Endodermal cell (in vitro differentiated cells): ENCODE measurements around the gene FAT1. TPM values are rescaled to one million over a fixed set of nuclear protein-coding genes. Genes with fewer than 3 reads are reported as not detected.

Experiments
- DNase-seq: peaks from one replicate; pipeline ENCODE4 v3.0.0-alpha.2; 2017
- H3K27ac ChIP-seq: 2 replicates; pipeline ENCODE4 v1.5.1; 2013; ENCODE audit warnings: mild to moderate bottlenecking, low read depth, low read length, moderate library complexity
- H3K27me3 ChIP-seq: 2 replicates; pipeline ENCODE4 v1.6.1; 2013; ENCODE audit warnings: mild to moderate bottlenecking, low read length, moderate library complexity; ENCODE audit not compliant: insufficient read depth, control insufficient read depth, poor library complexity, severe bottlenecking
- H3K36me3 ChIP-seq: 2 replicates; pipeline ENCODE4 v1.7.0; 2013; ENCODE audit warnings: mild to moderate bottlenecking, low read length, moderate library complexity; ENCODE audit not compliant: control insufficient read depth, insufficient read depth
- H3K4me1 ChIP-seq: one replicate; pipeline ENCODE4 v1.7.0; 2013; ENCODE audit warnings: low read length; ENCODE audit not compliant: control insufficient read depth, insufficient read depth
- H3K4me3 ChIP-seq: 2 replicates; pipeline ENCODE4 v1.5.1; 2013; ENCODE audit warnings: mild to moderate bottlenecking, low read length, moderate library complexity
- H3K9ac ChIP-seq: 2 replicates; pipeline ENCODE4 v1.6.1; 2013; ENCODE audit warnings: mild to moderate bottlenecking, low read length, moderate library complexity; ENCODE audit not compliant: poor library complexity, severe bottlenecking; ENCODE audit errors: extremely low read depth
- H3K9me3 ChIP-seq: 2 replicates; pipeline ENCODE4 v1.6.1; 2013; ENCODE audit warnings: mild to moderate bottlenecking, low read length, moderate library complexity; ENCODE audit not compliant: control insufficient read depth
- H3K27ac Mint-ChIP-seq: 2 replicates; pipeline ENCODE4 v1.8.0; 2020; ENCODE audit warnings: mixed read lengths
- H3K27me3 Mint-ChIP-seq: 2 replicates; pipeline ENCODE4 v1.8.0; 2021; ENCODE audit warnings: mild to moderate bottlenecking, mixed read lengths; ENCODE audit not compliant: insufficient read depth
- H3K36me3 Mint-ChIP-seq: 2 replicates; pipeline ENCODE4 v1.8.0; 2020; ENCODE audit warnings: low read depth, mixed read lengths
- H3K4me1 Mint-ChIP-seq: 2 replicates; pipeline ENCODE4 v1.8.0; 2020; ENCODE audit warnings: mixed read lengths
- H3K4me3 Mint-ChIP-seq: 2 replicates; pipeline ENCODE4 v1.8.0; 2020; ENCODE audit warnings: mild to moderate bottlenecking, moderate library complexity, mixed read lengths
- H3K9me3 Mint-ChIP-seq: 2 replicates; pipeline ENCODE4 v1.8.0; 2020; ENCODE audit warnings: mild to moderate bottlenecking, mixed read lengths
- CTCF ChIP-seq: fragments of 200-600 bp; sonication (generic); conservative IDR thresholded peaks from 2 replicates; pipeline ENCODE4 v1.5.0; 2021; ENCODE audit warnings: antibody characterized with exemption, mild to moderate bottlenecking
- WGBS, 2 experiments: methylation state at CpG; one replicate each; pipeline versions ENCODE4 v1.1.5 to v1.1.7; 2013; ENCODE audit warnings: missing lambda C conversion rate in 2 of 2, mixed read lengths in 1 of 2; ENCODE audit not compliant: insufficient coverage in 1 of 2, insufficient read length in 1 of 2; 5-methylcytosine and 5-hydroxymethylcytosine counted together
- total RNA-seq, 2 donors: library from RNA; stranded (reverse); fragmentation: NEBNext Ultra II Directional in 1 of 2; extraction: Animal tissue kit (Norgen Biotek cat#: 25700) in 1 of 2; gene quantifications; 2 replicates in 1 of 2; 3 replicates in 1 of 2; pipeline ENCODE4 v1.2.1, GENCODE V29; 2021

Gene FAT1
- total RNA-seq, 2 donors from 2014 or later, result 66.6 to 77.8 TPM

GRCh38 chr4:186737427-186737826 lies 13.8 kb upstream of the FAT1 start:
- H3K9ac ChIP-seq, result no peak overlapping the region
- no peaks in the 10 kb centered on the region for H3K27me3 ChIP-seq
- no peak overlapping the region for H3K27ac Mint-ChIP-seq
- 81 to 83% methylated on average over 4 of the region's 4 CpGs for WGBS, 2 experiments
- no peaks in the 10 kb centered on the region for H3K36me3 Mint-ChIP-seq
- H3K4me1 ChIP-seq, result peaks cover 7% of the 10 kb centered on the region
- no peaks in the 10 kb centered on the region for H3K9me3 Mint-ChIP-seq
- peaks cover 21% of the 10 kb centered on the region for H3K27me3 Mint-ChIP-seq
- no peaks in the 10 kb centered on the region for H3K36me3 ChIP-seq
- peak; percentile 61 for TF ChIP-seq CTCF
- DNase-seq, result peak; percentile 66
- H3K4me1 Mint-ChIP-seq, result peaks cover 18% of the 10 kb centered on the region
- H3K27ac ChIP-seq, result no peak overlapping the region
- no peak overlapping the region for H3K4me3 Mint-ChIP-seq
- H3K4me3 ChIP-seq, result no peak overlapping the region
- no peaks in the 10 kb centered on the region for H3K9me3 ChIP-seq

- H3K9ac ChIP-seq, result no peak overlapping the region
- no peak overlapping the region for H3K27ac Mint-ChIP-seq
- no peaks in the 10 kb centered on the region for H3K27me3 ChIP-seq
- no peak overlapping the region for H3K4me3 Mint-ChIP-seq
- DNase-seq, result no peak
- no peaks in the 10 kb centered on the region for H3K9me3 ChIP-seq
- H3K9me3 Mint-ChIP-seq, result no peaks in the 10 kb centered on the region
- H3K4me1 Mint-ChIP-seq, result peaks cover 18% of the 10 kb centered on the region
- WGBS, 2 experiments, result 90 to 100% methylated on average over 3 to 6 of the region's 6 CpGs
- H3K27me3 Mint-ChIP-seq, result peaks cover 21% of the 10 kb centered on the region
- no peak for TF ChIP-seq CTCF
- H3K4me1 ChIP-seq, result peaks cover 7% of the 10 kb centered on the region
- no peaks in the 10 kb centered on the region for H3K36me3 ChIP-seq
- no peaks in the 10 kb centered on the region for H3K36me3 Mint-ChIP-seq
- H3K27ac ChIP-seq, result no peak overlapping the region
- no peak overlapping the region for H3K4me3 ChIP-seq
Measured at GRCh38 chr4:186736466-186736865, 12.8 kb upstream of the FAT1 start.

GRCh38 chr4:186734251-186734650 lies 10.6 kb upstream of the FAT1 start:
- WGBS, 2 experiments, result 67 to 88% methylated on average over 6 to 7 of the region's 7 CpGs
- Histone ChIP-seq H3K36me3 (no peaks in the 10 kb centered on the region), H3K4me3 (no peak overlapping the region)

More at GRCh38 chr4:186734251-186734650, 10.6 kb upstream of the FAT1 start:
- Mint-ChIP-seq H3K9me3 (no peaks in the 10 kb centered on the region), H3K4me1 (peaks cover 18% of the 10 kb centered on the region), H3K27ac (no peak overlapping the region), H3K4me3 (no peak overlapping the region), H3K27me3 (peaks cover 31% of the 10 kb centered on the region), H3K36me3 (no peaks in the 10 kb centered on the region)
- no peaks in the 10 kb centered on the region for H3K9me3 ChIP-seq
- no peak overlapping the region for H3K27ac ChIP-seq
- H3K27me3 ChIP-seq, result no peaks in the 10 kb centered on the region
- peaks cover 7% of the 10 kb centered on the region for H3K4me1 ChIP-seq
- H3K9ac ChIP-seq, result no peak overlapping the region
- no peak for TF ChIP-seq CTCF
- no peak for DNase-seq
